Endothelial cell of umbilical vein (primary cell): Measurements from ENCODE around the gene NEUROD1. TPM values are rescaled to one million over a fixed set of nuclear protein-coding genes. Genes with fewer than 3 reads are reported as not detected.

Experiments
- BruUV-seq: library from RNA; stranded (reverse); fragments of 400-500 nt; replicated peaks from 2 replicates; lab custom pipeline; 2021; lab: Mats Ljungman, UMichigan
- CTCF ChIA-PET: fragments of 300-600, 350-600 bp; sonication (Branson Sonifier 250); formaldehyde crosslinking; loops from one replicate; lab custom pipeline; 2021; ENCODE audit warnings: antibody characterized with exemption, inconsistent platforms; lab: Charles Lee
- POLR2A ChIA-PET: fragments of 300-600, 350-600 bp; sonication (Branson Sonifier 250); formaldehyde crosslinking; loops from one replicate; lab custom pipeline; 2021; ENCODE audit warnings: antibody characterized with exemption, inconsistent platforms; lab: Charles Lee
- DNase-seq: peaks from one replicate; pipeline ENCODE4 v3.0.0-alpha.2; 2011; ENCODE audit warnings: low read depth, low spot score
- FAIRE-seq: peaks from 2 replicates; lab custom pipeline; 2011; peaks lifted over from hg19 to GRCh38; lab: Jason Lieb, UNC
- H2AFZ ChIP-seq: 2 replicates; pipeline ENCODE4 v1.6.0; 2012; ENCODE audit warnings: low read depth, low read length, control low read depth, inconsistent platforms
- H3K27ac ChIP-seq: 2 replicates; pipeline ENCODE4 v1.5.1; 2011; ENCODE audit warnings: low read depth, mild to moderate bottlenecking, control low read depth, low read length, moderate library complexity; ENCODE audit not compliant: insufficient read depth
- H3K27me3 ChIP-seq, 2 experiments: 2 replicates each; pipeline versions ENCODE4 v1.6.0 to v1.6.1; 2011; ENCODE audit warnings: low read length in 2 of 2, mixed read lengths in 1 of 2; ENCODE audit not compliant: control insufficient read depth in 2 of 2, insufficient read depth in 2 of 2
- H3K36me3 ChIP-seq, 2 experiments: 2 replicates in 1 of 2; 3 replicates in 1 of 2; pipeline ENCODE4 v1.5.1; 2011; ENCODE audit warnings: low read length in 2 of 2, mild to moderate bottlenecking in 1 of 2, moderate library complexity in 1 of 2; ENCODE audit not compliant: control insufficient read depth in 2 of 2, insufficient read depth in 2 of 2; ENCODE audit errors: extremely low read depth in 1 of 2
- H3K4me1 ChIP-seq: 3 replicates; pipeline ENCODE4 v1.5.1; 2011; ENCODE audit warnings: mild to moderate bottlenecking, low read length; ENCODE audit not compliant: control insufficient read depth, insufficient read depth; ENCODE audit errors: extremely low read depth
- H3K4me2 ChIP-seq: 2 replicates; pipeline ENCODE4 v1.6.1; 2011; ENCODE audit warnings: low read length, control low read depth, mixed read lengths; ENCODE audit not compliant: insufficient read depth
- H3K4me3 ChIP-seq, 3 experiments: fragments of 200-600 bp in 1 of 3; sonication (generic), shearing (Covaris generic) in 1 of 3; replicated peaks in 1 of 3; 2 replicates each; pipeline ENCODE4 v1.5.1; 2011 to 2016; ENCODE audit warnings: control low read depth in 3 of 3, low read length in 3 of 3, mild to moderate bottlenecking in 2 of 3, inconsistent platforms in 1 of 3, low read depth in 1 of 3, moderate library complexity in 1 of 3; ENCODE audit not compliant: insufficient read depth in 1 of 3
- H3K79me2 ChIP-seq: 2 replicates; pipeline ENCODE4 v1.6.0; 2012; ENCODE audit warnings: low read length, inconsistent platforms; ENCODE audit not compliant: control insufficient read depth, insufficient read depth
- H3K9ac ChIP-seq: replicated peaks from 2 replicates; pipeline ENCODE3; 2011; ENCODE audit warnings: low read length, control low read depth; ENCODE audit not compliant: insufficient read depth; ENCODE audit errors: extremely low read depth
- H3K9me1 ChIP-seq: replicated peaks from 3 replicates; pipeline ENCODE4 v1.6.0; 2011; ENCODE audit warnings: mild to moderate bottlenecking, low read length; ENCODE audit not compliant: control insufficient read depth, insufficient read depth; ENCODE audit errors: extremely low read depth
- H3K9me3 ChIP-seq: replicated peaks from 2 replicates; pipeline ENCODE4 v1.5.1; 2012; ENCODE audit warnings: low read length, inconsistent platforms; ENCODE audit not compliant: control insufficient read depth, insufficient read depth
- H4K20me1 ChIP-seq: replicated peaks from 2 replicates; pipeline ENCODE3; 2011; ENCODE audit warnings: mild to moderate bottlenecking, low read length; ENCODE audit not compliant: control insufficient read depth, insufficient read depth; ENCODE audit errors: extremely low read depth
- EZH2 ChIP-seq: IDR thresholded peaks from 2 replicates; pipeline ENCODE4 v1.6.1; 2012; ENCODE audit warnings: borderline replicate concordance, low read depth, mild to moderate bottlenecking, moderate library complexity, low read length, inconsistent platforms; ENCODE audit not compliant: severe bottlenecking
- FOS ChIP-seq: IDR thresholded peaks from 2 replicates; pipeline ENCODE4 v1.6.1; 2011; ENCODE audit warnings: mild to moderate bottlenecking, low read length, moderate library complexity, borderline replicate concordance; ENCODE audit not compliant: insufficient read depth
- GATA2 ChIP-seq: IDR thresholded peaks from 2 replicates; pipeline ENCODE4 v1.7.0; 2011; ENCODE audit warnings: low read depth, mild to moderate bottlenecking, moderate library complexity, mixed read lengths, low read length; ENCODE audit not compliant: insufficient read length, insufficient read depth
- JUN ChIP-seq: IDR thresholded peaks from 2 replicates; pipeline ENCODE4 v1.6.1; 2011; ENCODE audit warnings: borderline replicate concordance, low read depth; ENCODE audit not compliant: insufficient read length, insufficient read depth
- MYC ChIP-seq: IDR thresholded peaks from one replicate; pipeline ENCODE4 v1.6.1; 2011; ENCODE audit warnings: mild to moderate bottlenecking, low read depth, low read length
- POLR2A ChIP-seq: IDR thresholded peaks from 2 replicates; pipeline ENCODE4 v1.6.1; 2012; ENCODE audit warnings: low read depth, mild to moderate bottlenecking, control low read depth, low read length
- POLR2AphosphoS5 ChIP-seq: IDR thresholded peaks from 2 replicates; pipeline ENCODE4 v1.6.1; 2012; ENCODE audit warnings: low read depth, mild to moderate bottlenecking, control low read depth, low read length, moderate library complexity; ENCODE audit not compliant: insufficient read depth
- dilution Hi-C: fragments of 300-500 bp; cut with MboI; formaldehyde crosslinking; loops from one replicate; pipeline ENCODE4 v1.15.0; 2019; ENCODE audit warnings: low sequenced_read_pairs; ENCODE audit not compliant: extremely low pct_ligation_motif_present
- intact Hi-C: fragments of 100-400 bp; cut with micrococcal nuclease; formaldehyde crosslinking; loops from one replicate; pipeline ENCODE4 v1.10.0; 2022
- polyA plus RNA-seq, 4 experiments: library from polyadenylated mRNA; depleted of rRNA in 3 of 4; stranded (reverse) in 3 of 4; unstranded in 1 of 4; fragments of >200 nt; gene quantifications; 2 replicates each; pipeline versions ENCODE4 v1.2.1 to v1.2.3, GENCODE V29; 2011 to 2012; ENCODE audit warnings: missing spikeins in 1 of 4
- total RNA-seq: library from RNA; stranded (reverse); gene quantifications from 2 replicates; pipeline ENCODE4 v1.2.3, GENCODE V29; 2021
- TF ChIP-seq, protein P1 (sequence below): IDR thresholded peaks from 2 replicates; pipeline ENCODE4 v1.6.1; 2011; ENCODE audit not compliant: insufficient read depth, insufficient read length
- TF ChIP-seq, protein P2 (sequence below), 2 donors: IDR thresholded peaks; 1 replicate in 1 of 2; 2 replicates in 1 of 2; pipeline ENCODE4 v1.5.1; 2011; ENCODE audit warnings: low read length in 2 of 2, mild to moderate bottlenecking in 2 of 2, moderate library complexity in 2 of 2, control low read depth in 1 of 2, inconsistent platforms in 1 of 2, low read depth in 1 of 2; ENCODE audit not compliant: insufficient read depth in 1 of 2; ENCODE audit errors: extremely low read depth in 1 of 2

Gene NEUROD1
- total and polyA plus RNA-seq, 2 donors (not counting 3 experiments of a cell fraction or from before 2014, with no cell fraction given) = not detected

DNA sequence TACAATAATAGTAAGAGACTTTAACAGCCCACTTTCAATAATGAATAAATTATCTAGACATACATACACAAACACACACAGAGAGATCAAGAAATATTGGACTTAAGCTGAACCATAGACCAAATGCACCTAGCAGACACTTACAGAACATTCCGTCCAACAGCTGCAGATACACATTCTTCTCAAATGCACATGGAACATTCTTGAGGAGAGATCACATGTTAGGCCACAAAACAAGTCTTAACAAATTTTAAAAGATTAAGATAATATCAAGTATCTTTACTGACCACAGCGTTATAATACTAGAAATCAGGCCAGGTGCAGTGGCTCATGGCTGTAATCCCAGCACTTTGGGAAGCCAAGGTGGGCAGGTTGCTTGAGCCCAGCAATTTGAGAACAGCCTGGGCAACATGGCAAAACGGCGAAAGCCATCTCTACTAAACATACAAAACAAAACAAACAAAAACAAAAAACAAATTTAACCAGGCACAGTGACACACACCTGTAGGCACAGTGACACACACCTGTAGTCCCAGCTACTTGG lies 30.8 kb downstream of the NEUROD1 start:
- no peak overlapping the region for H3K9ac ChIP-seq
- ChIA-PET CTCF (no interaction called here), POLR2A (no interaction called here)
- FAIRE-seq (no peak), DNase-seq (no peak)
- no peaks in the 10 kb centered on the region for H4K20me1 ChIP-seq
- H3K4me3 ChIP-seq = no peak overlapping the region
- no peak for TF ChIP-seq EZH2
- TF ChIP-seq MYC = no peak
- no peak for TF ChIP-seq POLR2A
- TF ChIP-seq, protein P1, sequence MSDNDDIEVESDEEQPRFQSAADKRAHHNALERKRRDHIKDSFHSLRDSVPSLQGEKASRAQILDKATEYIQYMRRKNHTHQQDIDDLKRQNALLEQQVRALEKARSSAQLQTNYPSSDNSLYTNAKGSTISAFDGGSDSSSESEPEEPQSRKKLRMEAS = no peak
- no peak for TF ChIP-seq FOS
- no peak for TF ChIP-seq GATA2
- TF ChIP-seq, protein P2, sequence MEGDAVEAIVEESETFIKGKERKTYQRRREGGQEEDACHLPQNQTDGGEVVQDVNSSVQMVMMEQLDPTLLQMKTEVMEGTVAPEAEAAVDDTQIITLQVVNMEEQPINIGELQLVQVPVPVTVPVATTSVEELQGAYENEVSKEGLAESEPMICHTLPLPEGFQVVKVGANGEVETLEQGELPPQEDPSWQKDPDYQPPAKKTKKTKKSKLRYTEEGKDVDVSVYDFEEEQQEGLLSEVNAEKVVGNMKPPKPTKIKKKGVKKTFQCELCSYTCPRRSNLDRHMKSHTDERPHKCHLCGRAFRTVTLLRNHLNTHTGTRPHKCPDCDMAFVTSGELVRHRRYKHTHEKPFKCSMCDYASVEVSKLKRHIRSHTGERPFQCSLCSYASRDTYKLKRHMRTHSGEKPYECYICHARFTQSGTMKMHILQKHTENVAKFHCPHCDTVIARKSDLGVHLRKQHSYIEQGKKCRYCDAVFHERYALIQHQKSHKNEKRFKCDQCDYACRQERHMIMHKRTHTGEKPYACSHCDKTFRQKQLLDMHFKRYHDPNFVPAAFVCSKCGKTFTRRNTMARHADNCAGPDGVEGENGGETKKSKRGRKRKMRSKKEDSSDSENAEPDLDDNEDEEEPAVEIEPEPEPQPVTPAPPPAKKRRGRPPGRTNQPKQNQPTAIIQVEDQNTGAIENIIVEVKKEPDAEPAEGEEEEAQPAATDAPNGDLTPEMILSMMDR (IDR thresholded peaks at IDR 0.05; ENCODE audit: extremely low read depth in 1 of 2, insufficient read depth in 1 of 2, low read depth in 1 of 2, low read length in 2 of 2) = no peak
- TF ChIP-seq POLR2AphosphoS5 = no peak
- TF ChIP-seq JUN = no peak
- H3K27ac ChIP-seq = no peak overlapping the region
- no peaks in the 10 kb centered on the region for H3K36me3 ChIP-seq
- no peaks in the 10 kb centered on the region for H3K79me2 ChIP-seq
- no TSS peak for BruUV-seq
- H3K27me3 ChIP-seq = peaks cover 0 to 3% of the 10 kb centered on the region in 2 experiments
- no peaks in the 10 kb centered on the region for H3K9me1 ChIP-seq
- no peak overlapping the region for H3K4me2 ChIP-seq
- no peaks in the 10 kb centered on the region for H3K9me3 ChIP-seq
- intact Hi-C loops = no loop called here
- no peaks in the 10 kb centered on the region for H3K4me1 ChIP-seq
- dilution Hi-C loops = no loop called here
- no peak overlapping the region for H2AFZ ChIP-seq
